CD4-positive, alpha-beta T cell (primary cell): ENCODE measurements around the gene PYHIN1. TPM values are rescaled to one million over a fixed set of nuclear protein-coding genes. Genes with fewer than 3 reads are reported as not detected.

Source experiments
- ATAC-seq: fragments of 200-7000 bp; cut with Tn5 transposase; one replicate; pipeline ENCODE4 v1.10.0; 2022; ENCODE audit warnings: mild to moderate bottlenecking; ENCODE audit not compliant: poor library complexity
- CTCF ChIA-PET: fragments of 350-600 bp; sonication (Branson Sonifier 250); formaldehyde crosslinking; loops from one replicate; lab custom pipeline; 2021; ENCODE audit warnings: antibody characterized with exemption, inconsistent platforms; lab: Charles Lee
- POLR2A ChIA-PET: fragments of 350-600 bp; sonication (Branson Sonifier 250); formaldehyde crosslinking; loops from one replicate; lab custom pipeline; 2021; ENCODE audit warnings: antibody characterized with exemption, inconsistent platforms; lab: Charles Lee
- DNase-seq, 14 experiments: peaks; one replicate each; pipeline ENCODE4 v3.0.0-alpha.2; 2013 to 2020; ENCODE audit warnings: mixed read lengths in 2 of 14
- H3K27ac ChIP-seq, 2 donors: one replicate each; pipeline versions ENCODE4 v1.5.1 to v1.7.0; 2013; ENCODE audit warnings: low read length in 2 of 2, low read depth in 1 of 2, mild to moderate bottlenecking in 1 of 2
- H3K27me3 ChIP-seq, 2 experiments: 1 replicate in 1 of 2; 2 replicates in 1 of 2; pipeline versions ENCODE4 v1.6.1 to v1.7.0; 2013; ENCODE audit warnings: low read length in 2 of 2, control low read depth in 1 of 2, mild to moderate bottlenecking in 1 of 2, moderate library complexity in 1 of 2; ENCODE audit not compliant: insufficient read depth in 2 of 2, control insufficient read depth in 1 of 2
- H3K36me3 ChIP-seq: one replicate; pipeline ENCODE4 v1.6.1; 2013; ENCODE audit warnings: low read length, control low read depth; ENCODE audit not compliant: insufficient read depth
- H3K4me1 ChIP-seq: one replicate; pipeline ENCODE4 v1.6.1; 2013; ENCODE audit warnings: low read length, control low read depth; ENCODE audit not compliant: insufficient read depth
- H3K4me3 ChIP-seq: one replicate; pipeline ENCODE4 v1.5.1; 2013; ENCODE audit warnings: mild to moderate bottlenecking, low read length, moderate library complexity
- H3K9me3 ChIP-seq, 2 experiments: 1 replicate in 1 of 2; 2 replicates in 1 of 2; pipeline versions ENCODE4 v1.6.1 to v1.7.0; 2013; ENCODE audit warnings: low read length in 2 of 2, mild to moderate bottlenecking in 2 of 2, control low read depth in 1 of 2, moderate library complexity in 1 of 2; ENCODE audit not compliant: control insufficient read depth in 1 of 2, insufficient read depth in 1 of 2
- H3K27ac Mint-ChIP-seq: one replicate; pipeline ENCODE4 v1.8.0; 2020; ENCODE audit warnings: mixed read lengths
- H3K27me3 Mint-ChIP-seq: one replicate; pipeline ENCODE4 v1.8.0; 2021; ENCODE audit warnings: mixed read lengths
- H3K36me3 Mint-ChIP-seq: one replicate; pipeline ENCODE4 v1.8.0; 2021; ENCODE audit warnings: low read depth, mixed read lengths
- H3K4me1 Mint-ChIP-seq: one replicate; pipeline ENCODE4 v1.8.0; 2021; ENCODE audit warnings: low read depth, mixed read lengths
- H3K4me3 Mint-ChIP-seq: one replicate; pipeline ENCODE4 v1.8.0; 2020; ENCODE audit warnings: mild to moderate bottlenecking, mixed read lengths
- H3K9me3 Mint-ChIP-seq: one replicate; pipeline ENCODE4 v1.8.0; 2020; ENCODE audit warnings: mixed read lengths
- intact Hi-C, 2 experiments: fragments of 100-400 bp; cut with DNase I in 1 of 2; cut with micrococcal nuclease in 1 of 2; formaldehyde crosslinking; loops; one replicate each; pipeline versions ENCODE4 v1.15.1 to v1.9.0; 2023 to 2025; cut with DNase I, micrococcal nuclease
- total RNA-seq, 174 experiments: library from RNA in 2 of 174; stranded (reverse) in 2 of 174; gene quantifications; one replicate each; pipeline ENCODE4 v1.2.3 and lab custom pipeline; 2021 to 2026
- TF ChIP-seq, protein P1 (sequence below): fragments of 200-600 bp; IDR thresholded peaks from one replicate; pipeline ENCODE4 v1.8.0; 2022; ENCODE audit warnings: antibody characterized with exemption, mild to moderate bottlenecking

The PYHIN1 gene
- total RNA-seq, 2 experiments from 2014 or later: 15.2 to 16.2 TPM

DNA sequence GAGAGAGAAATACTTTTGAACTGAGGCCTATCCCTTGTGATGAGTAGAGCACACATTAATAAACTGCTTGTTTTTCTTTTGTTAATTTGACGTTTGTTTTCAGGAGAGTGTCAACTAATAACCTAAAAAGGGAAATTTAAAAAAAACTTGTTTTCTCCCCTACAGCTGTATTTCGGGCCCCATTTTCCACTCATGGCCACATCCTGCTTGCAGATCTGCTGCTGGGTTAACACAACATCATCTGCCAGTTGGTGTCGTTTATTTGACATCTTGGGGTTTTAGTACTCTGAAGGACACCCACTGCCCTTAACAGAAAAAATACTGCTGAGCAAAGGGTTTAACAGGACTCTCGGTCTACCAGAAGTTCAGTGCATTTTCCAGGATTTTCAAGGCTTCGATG is 848 bp upstream of the PYHIN1 start:
- DNase-seq (peak in 12 of 14 experiments; percentile 17 to 88 (median 44)), ATAC-seq (peak; percentile 58)
- TF ChIP-seq, protein P1, sequence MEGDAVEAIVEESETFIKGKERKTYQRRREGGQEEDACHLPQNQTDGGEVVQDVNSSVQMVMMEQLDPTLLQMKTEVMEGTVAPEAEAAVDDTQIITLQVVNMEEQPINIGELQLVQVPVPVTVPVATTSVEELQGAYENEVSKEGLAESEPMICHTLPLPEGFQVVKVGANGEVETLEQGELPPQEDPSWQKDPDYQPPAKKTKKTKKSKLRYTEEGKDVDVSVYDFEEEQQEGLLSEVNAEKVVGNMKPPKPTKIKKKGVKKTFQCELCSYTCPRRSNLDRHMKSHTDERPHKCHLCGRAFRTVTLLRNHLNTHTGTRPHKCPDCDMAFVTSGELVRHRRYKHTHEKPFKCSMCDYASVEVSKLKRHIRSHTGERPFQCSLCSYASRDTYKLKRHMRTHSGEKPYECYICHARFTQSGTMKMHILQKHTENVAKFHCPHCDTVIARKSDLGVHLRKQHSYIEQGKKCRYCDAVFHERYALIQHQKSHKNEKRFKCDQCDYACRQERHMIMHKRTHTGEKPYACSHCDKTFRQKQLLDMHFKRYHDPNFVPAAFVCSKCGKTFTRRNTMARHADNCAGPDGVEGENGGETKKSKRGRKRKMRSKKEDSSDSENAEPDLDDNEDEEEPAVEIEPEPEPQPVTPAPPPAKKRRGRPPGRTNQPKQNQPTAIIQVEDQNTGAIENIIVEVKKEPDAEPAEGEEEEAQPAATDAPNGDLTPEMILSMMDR: no peak
- Mint-ChIP-seq H3K27ac (peak overlapping the region; percentile 84), H3K27me3 (no peaks in the 10 kb centered on the region), H3K36me3 (no peaks in the 10 kb centered on the region), H3K4me3 (peak overlapping the region; percentile 97), H3K4me1 (peaks cover 31% of the 10 kb centered on the region), H3K9me3 (peaks cover 4% of the 10 kb centered on the region)
- ChIA-PET POLR2A (interaction anchor here (1.0 to 1.5 kb wide), 2 partner anchors 12 to 79 kb away, joined by 3 to 10 read pairs; partner anchors contain the start of gene IFI16), CTCF (interaction anchor here (1.2 kb wide), 1 partner anchor 68 kb away, joined by 3 read pairs; no protein-coding TSS in a partner anchor)
- peak overlapping the region in 1 of 2 donors; percentile 74 for H3K27ac ChIP-seq
- H3K4me3 ChIP-seq: peak overlapping the region; percentile 67
- intact Hi-C loops: loop anchor here in 1 of 2 experiments (5.0 kb wide), 1 partner anchor 67 kb away; no protein-coding TSS in a partner anchor
- peaks cover 16% of the 10 kb centered on the region for H3K4me1 ChIP-seq
- peaks cover 0 to 10% of the 10 kb centered on the region in 2 experiments for H3K9me3 ChIP-seq
- no peaks in the 10 kb centered on the region for H3K27me3 ChIP-seq
- H3K36me3 ChIP-seq: no peaks in the 10 kb centered on the region

DNA sequence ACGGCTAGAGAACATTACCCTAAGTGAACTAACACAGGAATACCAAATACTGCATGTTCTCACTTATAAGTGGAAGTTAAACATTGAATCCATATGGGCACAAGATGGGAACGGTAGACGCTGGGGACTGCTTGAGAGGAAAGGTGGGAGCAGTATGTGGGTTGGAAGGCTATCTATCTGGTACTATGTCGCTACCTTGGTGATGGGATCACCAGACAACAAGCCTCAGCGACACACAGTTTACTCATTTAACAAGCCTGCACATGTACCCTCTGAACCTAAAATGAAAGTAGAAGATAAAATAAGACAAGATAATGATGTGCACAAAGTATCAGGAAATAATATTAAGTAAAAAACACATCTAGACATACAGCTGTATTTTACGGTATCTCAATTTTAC is 819 bp downstream of the PYHIN1 start:
- Mint-ChIP-seq H3K9me3 (peaks cover 2% of the 10 kb centered on the region), H3K27ac (peak overlapping the region; percentile 84), H3K36me3 (peaks cover 7% of the 10 kb centered on the region), H3K4me1 (peaks cover 32% of the 10 kb centered on the region), H3K4me3 (peak overlapping the region; percentile 97), H3K27me3 (no peaks in the 10 kb centered on the region)
- peak overlapping the region; percentile 67 for H3K4me3 ChIP-seq
- H3K9me3 ChIP-seq: peaks cover 0 to 4% of the 10 kb centered on the region in 2 experiments
- CTCF ChIA-PET: no interaction called here
- POLR2A ChIA-PET: interaction anchor here (1.3 kb wide), 1 partner anchor 80 kb away, joined by 3 read pairs; no protein-coding TSS in a partner anchor
- TF ChIP-seq, protein P1: no peak
- ATAC-seq (peak; percentile 30), DNase-seq (peak in 4 of 14 experiments; percentile 20 to 53 (median 27))
- H3K4me1 ChIP-seq: peaks cover 19% of the 10 kb centered on the region
- H3K27me3 ChIP-seq: no peaks in the 10 kb centered on the region
- H3K36me3 ChIP-seq: peaks cover 6% of the 10 kb centered on the region
- intact Hi-C loops: loop anchor here in 1 of 2 experiments (5.0 kb wide), 1 partner anchor 65 kb away; no protein-coding TSS in a partner anchor
- peak overlapping the region; percentile 63 to 74 for H3K27ac ChIP-seq

DNA sequence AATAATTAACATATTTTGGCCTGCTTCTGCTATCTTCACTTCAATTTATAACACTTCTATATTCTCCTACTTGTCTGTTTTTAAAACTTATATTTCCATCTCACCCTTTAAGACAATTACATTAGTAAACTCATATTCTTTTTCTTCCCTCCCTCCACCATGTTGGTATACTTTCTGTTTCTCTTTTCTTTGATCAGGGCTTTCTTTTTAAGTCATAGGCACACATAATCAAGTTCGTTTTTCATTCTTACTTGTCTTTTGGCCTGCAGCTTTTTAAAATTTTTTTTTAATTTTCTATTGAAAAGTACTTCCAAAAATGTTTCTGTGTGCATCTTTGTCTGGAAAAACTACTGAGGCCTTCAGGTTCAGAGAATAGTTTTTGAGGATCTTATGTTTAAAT is 2.3 kb downstream of the PYHIN1 start:
- peaks cover 32% of the 10 kb centered on the region for H3K4me1 Mint-ChIP-seq
- intact Hi-C loops: loop anchor here in 1 of 2 experiments (5.0 kb wide), 1 partner anchor 64 kb away; no protein-coding TSS in a partner anchor
- H3K27ac ChIP-seq: no peak overlapping the region

More for the DNA sequence above, 2.3 kb downstream of the PYHIN1 start:
- ATAC-seq (no peak), DNase-seq (peak in 3 of 14 experiments; percentile 37 to 73 (median 39))
- TF ChIP-seq, protein P1: no peak
- Mint-ChIP-seq H3K9me3 (no peaks in the 10 kb centered on the region), H3K4me3 (peak overlapping the region; percentile 82), H3K27ac (peak overlapping the region; percentile 60), H3K36me3 (peaks cover 12% of the 10 kb centered on the region), H3K27me3 (no peaks in the 10 kb centered on the region)
- Histone ChIP-seq H3K27me3 (no peaks in the 10 kb centered on the region), H3K9me3 (no peaks in the 10 kb centered on the region), H3K4me3 (peak overlapping the region; percentile 67), H3K4me1 (peaks cover 19% of the 10 kb centered on the region), H3K36me3 (peaks cover 19% of the 10 kb centered on the region)
- CTCF ChIA-PET: no interaction called here
- POLR2A ChIA-PET: no interaction called here
